Activated naive CD4-positive, alpha-beta T cell treated with Interleukin-2 at 50 U/mL for 16 hours (primary cell): Measurements from ENCODE around the gene C1QTNF9B.
"Not testable (repeated sequence)": the region's sequence is repeated elsewhere in the genome, so short reads cannot be mapped to it uniquely, and the experiment has no call there.

Experiments used
- DNase-seq: peaks from one replicate; pipeline ENCODE4 v3.0.0-alpha.2; 2020

Gene C1QTNF9B

DNA sequence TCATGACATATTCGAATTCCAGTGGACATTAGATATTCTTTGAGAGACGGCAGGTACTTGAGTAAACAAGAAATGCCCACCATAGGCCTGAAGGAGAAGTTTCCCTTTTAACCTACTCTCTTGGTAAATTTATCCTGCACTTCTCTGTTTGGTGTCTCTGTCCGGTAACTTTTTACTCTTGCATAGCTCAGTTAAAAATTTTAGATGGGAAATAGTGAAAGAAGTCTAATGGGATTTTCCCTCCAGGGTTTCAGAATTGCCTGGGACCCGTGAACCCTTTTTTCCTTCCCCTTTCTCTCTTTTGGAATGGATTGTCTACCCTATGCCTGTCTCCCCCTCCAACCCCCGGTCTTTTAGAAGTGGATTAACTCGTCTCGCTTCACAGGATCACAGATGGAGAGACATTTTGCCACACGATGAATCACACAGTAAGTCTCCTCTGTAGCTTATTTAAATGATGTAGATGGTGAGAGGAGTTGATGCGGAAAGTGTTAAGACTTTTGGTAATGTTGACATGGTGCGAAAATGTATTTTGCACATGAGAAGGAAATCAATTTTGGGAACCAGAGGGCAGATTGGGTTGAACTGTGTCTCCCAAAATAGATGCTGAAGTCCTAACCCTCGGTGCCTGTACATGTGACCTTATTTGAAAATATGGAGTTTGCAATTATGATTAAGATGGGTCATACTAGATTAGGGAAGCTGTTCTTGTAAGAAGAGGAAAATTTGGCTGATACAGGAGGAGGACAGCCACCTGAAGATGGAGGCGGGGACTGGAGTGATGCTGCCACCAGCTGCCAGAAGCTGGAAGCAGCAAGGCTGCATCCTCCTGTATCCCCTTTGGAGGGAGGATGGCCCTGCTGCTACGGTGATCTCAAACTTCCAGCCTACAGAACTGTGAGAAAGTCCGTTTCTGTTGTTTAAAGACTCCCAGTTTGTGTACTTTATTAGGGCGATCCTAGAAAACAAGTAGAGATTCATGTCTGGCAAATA is 7.4 kb downstream of the C1QTNF9B start:
- no peak for DNase-seq

DNA sequence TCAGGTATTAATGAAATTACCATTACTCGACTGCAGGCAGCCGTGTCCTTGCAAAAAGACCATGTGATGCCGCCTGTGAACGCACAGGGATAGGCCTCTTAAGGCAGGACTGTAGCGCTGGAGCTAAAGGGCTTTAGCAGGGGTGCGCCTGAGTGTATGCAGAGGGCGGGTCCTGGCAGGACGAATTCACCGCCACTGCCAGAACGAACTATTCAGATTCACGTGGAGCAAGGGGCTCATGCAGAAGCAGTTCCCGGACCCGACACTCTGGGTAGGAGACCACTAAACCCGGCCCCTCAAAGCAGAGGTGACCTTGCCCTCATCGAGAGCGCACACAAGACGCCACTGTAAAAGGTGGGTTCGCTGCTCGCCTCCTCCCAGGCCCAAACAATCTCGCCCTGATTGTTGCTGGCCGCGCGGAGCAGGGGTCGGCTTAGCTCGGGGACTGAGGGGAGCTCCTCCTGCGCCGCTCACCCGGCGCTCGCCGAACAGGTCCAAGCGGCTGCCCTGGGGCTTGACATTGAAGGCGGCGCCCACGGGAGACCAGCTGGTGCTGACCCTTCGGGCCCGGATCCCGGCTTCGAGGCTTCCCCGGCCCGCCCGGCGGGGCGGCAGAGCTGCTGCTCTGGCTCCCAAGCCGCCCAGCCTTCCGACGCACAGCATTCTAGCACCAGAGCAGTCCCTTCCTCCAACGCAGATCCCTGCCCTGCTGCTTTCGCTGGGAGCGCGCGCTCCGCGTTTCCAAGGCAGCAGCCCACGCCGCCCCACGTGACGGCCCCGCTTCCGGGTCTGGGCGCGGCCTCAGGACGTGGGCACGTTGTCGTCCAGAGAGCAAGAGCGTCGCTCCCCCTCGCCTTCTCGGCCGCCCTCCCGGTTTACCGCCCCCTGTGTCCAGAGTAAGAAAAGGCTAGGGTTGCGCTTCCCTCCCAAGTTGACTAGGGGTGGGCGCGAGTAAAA is 8.4 kb downstream of the C1QTNF9B start, which contains the start of gene MIPEP:
Gene MIPEP (minus strand): TSS at position 743 of the 957 bp plus-strand sequence. CDS start 80 bp downstream, at position 663.
- DNase-seq: peak; percentile 93

DNA sequence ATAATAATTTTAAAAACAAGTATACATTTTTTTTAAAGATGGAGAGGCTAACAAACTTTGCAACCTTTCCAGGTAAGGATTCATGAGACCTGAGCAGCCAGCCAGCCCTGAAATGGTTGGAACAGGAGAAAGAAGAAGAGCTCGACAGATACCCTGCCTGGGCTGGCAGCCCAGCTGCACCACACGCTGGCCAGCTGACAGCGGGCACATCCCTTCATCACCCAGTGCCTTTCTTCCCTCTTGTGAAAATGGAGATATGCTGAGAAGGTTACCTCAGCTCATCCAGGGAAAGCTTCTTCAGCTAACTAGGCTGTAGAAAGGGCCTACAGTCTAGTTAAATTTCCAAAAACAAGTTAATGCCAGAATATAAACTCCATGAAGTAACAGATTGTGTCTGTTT is 12.9 kb downstream of the C1QTNF9B start:
- DNase-seq: not testable (repeated sequence)

DNA sequence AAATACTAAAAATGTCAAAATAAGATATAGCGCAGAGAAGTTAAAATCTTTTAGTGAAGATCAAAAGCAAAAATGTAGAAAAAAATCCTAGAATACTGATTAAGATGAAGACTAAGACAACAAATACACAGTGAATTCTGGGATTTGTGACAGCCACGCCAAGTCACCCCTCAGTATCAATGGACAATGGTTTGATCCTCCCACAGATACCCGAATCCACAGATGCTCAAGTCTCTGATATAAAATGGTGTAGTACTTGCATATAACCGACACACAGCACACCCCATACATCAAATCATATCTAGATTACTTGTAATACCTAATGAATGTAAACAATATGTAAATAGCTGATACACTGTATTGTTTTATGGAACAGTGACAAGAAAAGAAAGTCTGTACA is 14.0 kb downstream of the C1QTNF9B start:
- DNase-seq: no peak

DNA sequence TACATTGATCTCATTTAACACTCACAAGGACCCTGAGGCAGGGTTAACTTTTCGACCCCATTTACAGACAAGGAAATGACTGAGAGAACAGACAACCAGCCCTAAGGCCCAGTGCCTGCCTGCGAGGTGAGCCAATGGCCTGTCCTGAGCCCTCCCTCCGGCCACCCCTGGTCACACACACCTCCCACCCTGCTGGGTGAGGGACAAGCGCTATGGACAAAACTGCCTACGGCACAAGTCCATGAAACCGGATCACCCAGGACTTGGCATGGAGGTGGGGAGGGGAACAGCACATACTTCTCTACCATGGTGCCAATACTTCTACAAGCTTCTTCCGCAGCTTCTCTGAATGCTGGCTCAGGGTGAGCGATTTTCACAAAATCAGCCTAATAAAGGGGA is 15.9 kb downstream of the C1QTNF9B start:
- not testable (repeated sequence) for DNase-seq

DNA sequence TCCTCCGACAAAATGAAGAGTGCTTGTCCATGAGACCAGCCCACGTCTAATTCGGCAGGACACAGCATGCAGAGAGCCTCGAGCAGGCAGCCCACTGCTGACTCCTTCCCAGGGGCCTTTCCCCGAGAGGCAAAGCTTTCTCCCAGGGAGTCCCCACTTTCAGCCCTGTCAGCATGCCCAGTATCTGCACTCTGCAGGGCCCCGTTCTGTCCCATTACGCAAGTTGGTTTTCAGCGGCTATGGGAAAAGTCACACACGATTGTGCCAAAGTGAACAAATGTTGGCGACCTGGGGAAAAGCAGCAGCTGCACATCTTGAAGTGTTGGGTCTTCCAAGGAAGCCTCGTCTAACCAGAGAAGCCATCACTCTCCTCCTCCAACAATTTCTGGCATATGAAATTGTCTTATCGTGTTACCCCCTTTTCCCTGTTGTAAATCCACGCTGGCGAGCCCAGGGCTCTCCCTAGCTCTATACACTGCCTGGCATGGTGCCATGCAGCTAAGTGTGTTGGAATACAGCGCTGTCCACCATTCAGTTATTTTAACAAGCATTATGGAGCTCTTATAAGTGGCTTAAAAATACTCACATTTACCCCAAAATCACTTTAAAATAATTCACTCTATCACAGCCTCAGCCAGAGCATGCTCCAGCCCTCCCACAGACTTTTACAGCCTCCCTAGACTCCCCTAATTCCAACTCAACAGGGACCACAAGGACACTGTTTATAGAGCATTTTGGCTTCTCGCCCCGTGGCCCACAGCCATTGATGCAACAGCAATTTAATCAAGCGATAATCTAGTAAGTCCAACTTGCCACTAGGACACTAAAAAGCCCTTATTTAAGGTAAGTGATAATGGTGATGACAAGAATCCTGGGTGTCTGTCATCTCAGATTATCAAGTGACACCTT is 16.6 kb downstream of the C1QTNF9B start:
- DNase-seq: not testable (repeated sequence)

DNA sequence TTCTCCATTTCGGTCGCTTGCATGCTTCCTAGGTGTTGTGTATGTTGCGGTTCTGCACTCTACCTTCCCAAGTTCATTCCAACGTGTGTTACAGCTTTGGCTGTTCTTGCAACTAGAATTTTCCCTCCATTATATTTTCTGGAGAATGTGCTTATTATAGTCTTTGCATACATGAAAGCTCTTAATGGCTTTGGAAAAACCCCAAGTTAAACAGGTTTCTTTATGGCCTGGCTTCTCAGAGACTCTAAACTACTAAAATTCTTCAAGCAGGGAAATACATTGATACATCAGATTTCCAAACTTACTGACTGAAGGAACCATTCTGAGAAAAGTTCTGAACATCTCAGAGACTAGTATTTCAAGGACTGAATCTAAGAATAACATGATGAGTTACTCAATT is 20.0 kb downstream of the C1QTNF9B start:
- no peak for DNase-seq

DNA sequence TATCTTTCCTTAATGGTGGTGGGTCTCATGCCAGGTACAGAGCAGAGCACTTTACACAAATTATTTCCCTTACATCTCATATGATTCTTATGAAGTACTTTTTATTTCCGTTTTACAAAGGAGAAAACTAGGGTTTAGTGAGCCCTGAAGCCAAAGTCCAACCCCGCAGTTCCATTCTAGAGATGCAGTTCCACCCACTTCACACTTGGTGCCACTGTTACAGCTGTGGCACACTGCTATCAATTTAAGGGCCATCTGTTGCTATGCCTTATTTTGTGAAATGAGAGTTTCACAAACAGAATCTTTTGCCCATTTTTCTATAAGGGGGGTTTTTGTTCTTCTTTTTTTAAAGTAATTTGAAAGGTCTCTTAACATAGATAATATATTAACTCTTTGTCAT is 21.0 kb downstream of the C1QTNF9B start:
- DNase-seq: no peak

DNA sequence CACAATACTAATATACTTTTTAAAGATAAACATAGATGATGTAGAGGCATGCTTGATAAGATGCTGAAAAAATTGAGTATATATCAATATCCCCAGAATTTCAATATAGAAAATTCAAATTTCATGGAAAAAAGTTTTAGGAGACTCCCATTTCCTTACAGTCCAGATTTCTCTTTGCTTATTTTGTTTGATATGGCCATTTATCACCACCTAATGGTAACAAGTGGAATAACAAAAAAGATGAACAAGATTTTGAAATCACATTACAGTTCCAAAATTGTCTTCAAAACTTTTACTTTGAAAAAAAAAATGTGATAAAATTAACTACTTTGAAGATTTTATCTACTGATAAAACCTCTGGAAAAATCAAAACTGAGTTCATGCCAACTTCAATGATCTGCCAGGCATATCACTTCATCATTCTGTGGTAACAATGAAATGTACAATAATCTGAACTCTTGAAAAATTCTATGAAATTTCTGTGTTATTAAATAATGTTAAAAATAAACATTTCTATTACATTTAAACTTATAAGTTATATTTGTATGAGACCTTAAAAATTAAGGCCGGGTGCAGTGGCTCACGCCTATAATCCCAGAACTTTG is 25.6 kb downstream of the C1QTNF9B start:
- no peak for DNase-seq

DNA sequence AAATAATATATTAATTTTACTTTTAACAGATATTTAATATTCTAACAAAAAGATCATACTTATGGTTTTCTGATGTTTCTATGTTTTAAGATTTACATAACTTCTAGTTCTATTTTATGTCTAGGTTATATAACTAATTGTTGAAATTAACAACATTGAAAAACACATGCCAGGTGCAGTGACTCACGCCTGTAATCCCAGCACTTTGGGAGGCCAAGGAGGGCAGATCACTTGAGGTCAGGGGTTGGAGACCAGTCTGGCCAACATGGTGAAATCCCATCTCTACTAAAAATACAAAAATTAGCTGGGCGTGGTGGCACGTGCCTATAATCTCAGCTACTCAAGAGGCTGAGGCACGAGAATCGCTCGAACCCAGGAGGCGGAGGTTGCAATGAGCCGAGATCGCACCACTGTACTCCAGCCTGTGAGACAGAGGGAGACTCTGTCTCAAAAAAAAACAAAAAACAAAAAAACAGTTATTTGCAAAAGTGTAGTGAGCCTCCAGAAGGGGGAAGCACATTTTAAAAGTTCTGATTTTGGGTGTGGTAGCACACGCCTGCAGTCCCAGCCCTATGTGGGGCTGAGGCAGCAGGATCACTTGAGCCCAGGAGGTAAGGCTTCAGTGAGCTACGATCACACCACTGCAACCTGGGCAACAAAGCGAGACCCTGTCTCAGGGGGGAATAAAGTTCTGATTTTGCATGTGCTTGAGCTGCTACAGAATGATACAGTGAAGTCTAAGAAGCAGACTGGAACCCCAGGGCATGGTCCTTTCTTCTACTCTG is 26.8 kb downstream of the C1QTNF9B start:
- DNase-seq: no peak

DNA sequence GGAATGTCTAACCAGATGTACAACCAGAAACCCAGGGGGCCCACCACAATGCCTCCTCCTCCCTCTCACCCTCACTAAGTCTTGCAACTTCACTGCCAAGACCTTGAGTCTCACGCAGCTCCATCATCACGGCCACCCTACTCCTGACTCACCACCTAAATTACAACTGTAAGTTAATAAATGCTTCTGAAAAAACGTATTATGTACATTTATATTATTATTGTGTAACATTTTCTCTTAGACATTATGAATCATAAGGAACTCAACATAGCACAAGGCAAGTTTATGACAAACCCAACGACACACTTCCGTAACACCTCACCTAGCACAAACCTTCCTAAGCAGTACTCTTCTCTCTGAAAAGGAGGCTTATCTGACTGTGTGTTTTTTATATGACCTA is 28.8 kb downstream of the C1QTNF9B start:
- DNase-seq: no peak

DNA sequence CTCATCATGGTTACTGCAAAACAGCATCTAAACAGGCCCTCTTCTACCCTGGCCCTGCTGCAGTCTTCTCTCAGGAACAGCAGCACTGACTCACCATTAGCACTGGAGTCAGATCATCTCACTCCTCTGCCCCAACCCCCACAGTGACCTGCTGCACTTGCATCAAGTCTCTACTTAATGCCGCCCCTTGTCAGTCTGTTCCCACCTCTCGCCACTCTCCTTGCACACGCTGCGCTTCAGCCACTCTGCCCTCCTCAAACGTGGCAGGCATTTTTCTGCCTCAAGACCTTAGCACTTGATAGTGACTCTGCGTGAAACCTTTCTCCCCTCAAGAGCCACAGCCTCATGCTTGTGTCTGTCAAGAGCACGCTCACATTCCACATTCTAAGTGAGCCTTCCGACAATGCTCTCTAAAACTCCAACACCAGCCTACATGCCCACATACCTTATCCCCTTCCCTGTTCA is 30.2 kb downstream of the C1QTNF9B start:
- DNase-seq: no peak

DNA sequence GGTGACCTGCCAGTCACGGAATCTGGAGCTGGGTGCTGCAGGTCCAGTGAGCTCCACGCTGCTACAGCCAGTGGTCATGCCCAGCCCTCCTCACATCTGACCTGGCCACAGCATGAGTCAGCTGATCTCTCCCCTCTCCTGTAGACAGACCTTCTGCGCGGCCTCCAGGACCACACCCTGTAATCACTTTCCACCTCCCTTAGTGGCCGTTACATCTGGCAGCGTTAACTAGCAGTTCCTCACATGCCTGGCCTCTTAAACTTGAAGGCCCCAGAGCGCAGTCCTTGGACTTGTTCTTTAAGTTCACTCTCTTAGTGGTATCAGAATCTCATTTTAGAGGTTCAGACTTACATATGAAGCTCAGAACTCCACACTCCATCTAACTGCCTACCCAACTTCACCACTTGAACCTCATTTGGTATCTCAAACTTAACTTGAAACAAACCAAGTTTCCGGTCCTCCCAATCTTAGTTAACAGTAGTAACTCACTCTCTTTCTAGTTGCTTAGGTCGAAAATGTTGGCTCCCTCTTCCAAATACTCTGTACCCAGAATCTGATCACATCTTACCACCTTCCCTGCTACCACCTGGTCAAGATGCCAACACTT is 30.8 kb downstream of the C1QTNF9B start:
- no peak for DNase-seq

DNA sequence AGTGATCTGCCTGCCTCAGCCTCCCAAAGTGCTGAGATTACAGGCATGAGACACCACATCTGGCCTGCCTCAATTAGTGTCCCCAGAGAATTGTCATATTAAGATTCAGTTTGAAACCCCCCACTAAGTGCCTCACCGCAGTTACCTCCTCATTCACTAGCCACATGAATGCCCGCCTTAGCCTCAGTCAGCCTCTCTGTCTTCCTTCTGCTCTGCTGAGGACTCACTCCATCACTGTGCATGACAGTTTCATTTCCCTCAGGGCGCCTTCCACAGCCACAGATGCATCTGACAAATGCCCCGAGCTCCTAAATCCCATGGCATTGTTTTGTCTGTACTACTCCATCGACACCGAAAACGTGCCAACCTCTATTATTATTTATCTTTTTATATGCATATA is 31.4 kb downstream of the C1QTNF9B start:
- no peak for DNase-seq

DNA sequence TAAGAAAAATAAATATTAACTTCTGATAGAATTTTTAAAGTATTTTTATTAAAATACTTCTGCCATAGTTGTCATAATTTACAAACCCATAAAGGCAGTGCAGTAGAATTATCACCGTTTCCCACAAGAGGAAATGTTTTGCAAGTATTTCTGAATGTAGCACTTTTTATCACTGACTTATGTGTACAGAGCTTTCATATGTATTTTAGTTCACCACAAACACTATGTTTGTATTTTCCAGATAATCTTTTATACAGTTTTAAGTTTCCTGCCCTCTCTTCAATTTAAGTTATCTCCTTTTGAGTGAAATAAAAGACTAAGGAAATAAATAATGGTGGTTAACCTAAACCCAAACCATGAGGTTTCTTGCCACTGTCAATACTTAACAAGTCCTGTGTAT is 32.3 kb downstream of the C1QTNF9B start:
- DNase-seq: no peak

DNA sequence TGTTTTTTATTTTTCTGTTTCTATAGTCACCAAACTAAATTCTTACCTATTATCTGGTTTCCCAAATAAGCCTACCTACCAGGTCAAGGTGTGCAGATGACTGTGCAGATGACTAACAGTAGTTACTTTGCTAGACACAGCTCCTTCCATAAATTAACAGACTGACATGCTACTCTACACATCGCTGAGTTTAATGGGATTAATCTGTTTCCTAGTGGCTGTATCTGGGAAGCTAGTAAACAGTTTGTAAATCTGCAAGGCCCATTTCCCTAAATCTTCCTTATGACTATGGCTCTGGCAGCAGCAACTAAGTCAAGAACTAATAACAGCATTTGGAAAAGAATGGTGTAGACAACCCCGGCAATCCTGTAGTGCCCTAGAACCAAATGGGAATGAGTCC is 36.0 kb downstream of the C1QTNF9B start:
- DNase-seq: no peak

DNA sequence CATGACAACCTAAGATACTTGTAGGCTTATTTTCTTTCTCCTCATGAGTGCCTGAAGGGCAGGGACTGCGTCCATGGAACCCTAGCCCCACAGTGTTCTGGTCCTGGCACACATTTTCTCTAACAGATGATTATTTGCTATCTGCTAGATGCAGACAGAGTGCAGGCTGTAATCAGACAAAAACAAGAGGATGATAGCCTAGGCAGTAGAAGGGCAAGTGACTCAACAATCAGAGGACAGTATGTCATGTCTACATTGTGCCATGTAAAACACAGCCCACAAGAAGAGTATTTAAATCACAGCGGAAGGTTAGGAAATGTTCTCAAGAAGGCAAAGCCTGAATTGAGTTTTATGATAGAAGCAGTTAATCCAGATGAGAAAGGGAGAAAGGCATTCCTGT is 37.4 kb downstream of the C1QTNF9B start:
- no peak for DNase-seq

DNA sequence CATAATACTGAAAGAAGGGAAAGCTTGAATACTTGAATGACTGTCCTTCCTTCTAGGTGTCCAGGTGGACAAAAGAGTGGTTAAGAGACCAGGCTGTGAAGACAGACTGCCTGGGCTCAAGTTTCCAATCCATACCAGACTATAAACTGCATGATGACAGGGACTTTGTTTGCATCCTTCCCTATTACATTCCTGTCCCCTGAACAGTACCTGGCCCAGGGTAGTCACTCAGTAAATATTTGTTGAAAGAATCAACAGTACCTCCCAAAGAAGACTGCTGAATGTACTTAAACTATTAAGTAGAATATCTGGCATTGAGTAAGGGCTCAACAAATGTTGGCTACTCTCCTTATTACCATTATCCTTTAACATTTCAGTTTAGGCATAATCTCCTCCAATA is 37.8 kb downstream of the C1QTNF9B start:
- no peak for DNase-seq

DNA sequence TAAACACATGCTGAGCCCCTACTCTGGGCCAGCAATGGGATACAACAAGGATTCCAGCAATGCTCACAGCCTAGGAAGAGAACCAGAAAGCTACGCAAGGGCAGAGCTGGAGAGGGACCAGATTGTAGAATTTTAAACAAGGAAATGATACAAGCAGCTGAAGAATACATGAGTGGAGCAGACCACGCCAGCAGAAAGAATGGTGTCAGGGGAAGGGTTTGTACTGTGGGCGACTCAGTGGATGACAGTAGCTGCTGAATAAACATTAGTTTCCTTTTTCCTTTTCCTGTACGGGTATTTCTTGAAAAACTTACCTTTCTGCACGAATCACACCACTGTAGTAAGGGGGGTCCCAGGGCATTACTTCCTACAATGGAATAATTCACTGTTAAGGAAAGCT is 38.8 kb downstream of the C1QTNF9B start:
- DNase-seq: no peak

DNA sequence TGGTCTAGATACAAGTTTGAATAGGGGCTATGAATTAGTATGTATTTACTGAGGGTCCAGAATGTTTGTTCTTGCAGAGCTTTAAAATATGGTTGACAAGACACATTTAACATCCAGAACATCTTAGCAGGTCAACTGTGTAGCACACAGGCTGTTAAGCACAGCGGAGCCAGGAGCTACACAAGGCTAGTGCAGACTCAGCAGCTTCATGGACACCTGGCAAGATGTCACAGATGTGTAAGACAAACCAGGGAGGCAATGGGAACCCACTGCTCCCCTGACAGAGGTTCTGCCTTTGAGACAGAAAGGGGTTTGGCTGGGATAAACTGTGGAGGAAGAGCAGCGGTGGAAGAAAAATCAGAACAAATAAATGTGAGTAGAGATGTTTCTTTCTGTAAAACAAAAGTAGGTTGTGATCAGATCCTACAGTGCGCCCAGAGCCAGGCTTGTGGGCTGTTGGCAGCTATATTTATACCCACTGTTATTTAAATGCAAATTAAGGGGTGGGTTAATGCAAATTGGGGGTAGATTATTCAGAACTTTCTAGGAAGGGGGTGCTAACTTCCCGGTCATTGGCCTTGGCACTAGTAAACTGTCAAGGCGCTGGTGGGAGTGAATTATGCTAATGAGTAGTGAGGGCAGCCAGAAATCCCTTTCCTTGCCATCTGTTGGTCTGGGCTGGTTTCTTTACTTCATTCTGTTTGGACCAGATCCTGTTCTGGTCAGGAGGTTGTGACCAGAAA is 41.1 kb downstream of the C1QTNF9B start:
- DNase-seq: no peak
